Endothelial cell of umbilical vein (primary cell): ENCODE measurements around the gene SIAH1. TPM values are rescaled to one million over a fixed set of nuclear protein-coding genes. Genes with fewer than 3 reads are reported as not detected.

Experiments
- BruUV-seq: library from RNA; stranded (reverse); fragments of 400-500 nt; replicated peaks from 2 replicates; lab custom pipeline; 2021; lab: Mats Ljungman, UMichigan
- CTCF ChIA-PET: fragments of 300-600, 350-600 bp; sonication (Branson Sonifier 250); formaldehyde crosslinking; loops from one replicate; lab custom pipeline; 2021; ENCODE audit warnings: antibody characterized with exemption, inconsistent platforms; lab: Charles Lee
- POLR2A ChIA-PET: fragments of 300-600, 350-600 bp; sonication (Branson Sonifier 250); formaldehyde crosslinking; loops from one replicate; lab custom pipeline; 2021; ENCODE audit warnings: antibody characterized with exemption, inconsistent platforms; lab: Charles Lee
- DNase-seq: peaks from one replicate; pipeline ENCODE4 v3.0.0-alpha.2; 2011; ENCODE audit warnings: low read depth, low spot score
- FAIRE-seq: peaks from 2 replicates; lab custom pipeline; 2011; peaks lifted over from hg19 to GRCh38; lab: Jason Lieb, UNC
- H2AFZ ChIP-seq: 2 replicates; pipeline ENCODE4 v1.6.0; 2012; ENCODE audit warnings: low read depth, low read length, control low read depth, inconsistent platforms
- H3K27ac ChIP-seq: 2 replicates; pipeline ENCODE4 v1.5.1; 2011; ENCODE audit warnings: low read depth, mild to moderate bottlenecking, control low read depth, low read length, moderate library complexity; ENCODE audit not compliant: insufficient read depth
- H3K27me3 ChIP-seq, 2 experiments: 2 replicates each; pipeline versions ENCODE4 v1.6.0 to v1.6.1; 2011; ENCODE audit warnings: low read length in 2 of 2, mixed read lengths in 1 of 2; ENCODE audit not compliant: control insufficient read depth in 2 of 2, insufficient read depth in 2 of 2
- H3K36me3 ChIP-seq, 2 experiments: 2 replicates in 1 of 2; 3 replicates in 1 of 2; pipeline ENCODE4 v1.5.1; 2011; ENCODE audit warnings: low read length in 2 of 2, mild to moderate bottlenecking in 1 of 2, moderate library complexity in 1 of 2; ENCODE audit not compliant: control insufficient read depth in 2 of 2, insufficient read depth in 2 of 2; ENCODE audit errors: extremely low read depth in 1 of 2
- H3K4me1 ChIP-seq: 3 replicates; pipeline ENCODE4 v1.5.1; 2011; ENCODE audit warnings: mild to moderate bottlenecking, low read length; ENCODE audit not compliant: control insufficient read depth, insufficient read depth; ENCODE audit errors: extremely low read depth
- H3K4me2 ChIP-seq: 2 replicates; pipeline ENCODE4 v1.6.1; 2011; ENCODE audit warnings: low read length, control low read depth, mixed read lengths; ENCODE audit not compliant: insufficient read depth
- H3K4me3 ChIP-seq, 3 experiments: fragments of 200-600 bp in 1 of 3; sonication (generic), shearing (Covaris generic) in 1 of 3; replicated peaks in 1 of 3; 2 replicates each; pipeline ENCODE4 v1.5.1; 2011 to 2016; ENCODE audit warnings: control low read depth in 3 of 3, low read length in 3 of 3, mild to moderate bottlenecking in 2 of 3, inconsistent platforms in 1 of 3, low read depth in 1 of 3, moderate library complexity in 1 of 3; ENCODE audit not compliant: insufficient read depth in 1 of 3
- H3K79me2 ChIP-seq: 2 replicates; pipeline ENCODE4 v1.6.0; 2012; ENCODE audit warnings: low read length, inconsistent platforms; ENCODE audit not compliant: control insufficient read depth, insufficient read depth
- H3K9ac ChIP-seq: replicated peaks from 2 replicates; pipeline ENCODE3; 2011; ENCODE audit warnings: low read length, control low read depth; ENCODE audit not compliant: insufficient read depth; ENCODE audit errors: extremely low read depth
- H3K9me1 ChIP-seq: replicated peaks from 3 replicates; pipeline ENCODE4 v1.6.0; 2011; ENCODE audit warnings: mild to moderate bottlenecking, low read length; ENCODE audit not compliant: control insufficient read depth, insufficient read depth; ENCODE audit errors: extremely low read depth
- H3K9me3 ChIP-seq: replicated peaks from 2 replicates; pipeline ENCODE4 v1.5.1; 2012; ENCODE audit warnings: low read length, inconsistent platforms; ENCODE audit not compliant: control insufficient read depth, insufficient read depth
- H4K20me1 ChIP-seq: replicated peaks from 2 replicates; pipeline ENCODE3; 2011; ENCODE audit warnings: mild to moderate bottlenecking, low read length; ENCODE audit not compliant: control insufficient read depth, insufficient read depth; ENCODE audit errors: extremely low read depth
- EZH2 ChIP-seq: IDR thresholded peaks from 2 replicates; pipeline ENCODE4 v1.6.1; 2012; ENCODE audit warnings: borderline replicate concordance, low read depth, mild to moderate bottlenecking, moderate library complexity, low read length, inconsistent platforms; ENCODE audit not compliant: severe bottlenecking
- FOS ChIP-seq: IDR thresholded peaks from 2 replicates; pipeline ENCODE4 v1.6.1; 2011; ENCODE audit warnings: mild to moderate bottlenecking, low read length, moderate library complexity, borderline replicate concordance; ENCODE audit not compliant: insufficient read depth
- GATA2 ChIP-seq: IDR thresholded peaks from 2 replicates; pipeline ENCODE4 v1.7.0; 2011; ENCODE audit warnings: low read depth, mild to moderate bottlenecking, moderate library complexity, mixed read lengths, low read length; ENCODE audit not compliant: insufficient read length, insufficient read depth
- JUN ChIP-seq: IDR thresholded peaks from 2 replicates; pipeline ENCODE4 v1.6.1; 2011; ENCODE audit warnings: borderline replicate concordance, low read depth; ENCODE audit not compliant: insufficient read length, insufficient read depth
- MYC ChIP-seq: IDR thresholded peaks from one replicate; pipeline ENCODE4 v1.6.1; 2011; ENCODE audit warnings: mild to moderate bottlenecking, low read depth, low read length
- POLR2A ChIP-seq: IDR thresholded peaks from 2 replicates; pipeline ENCODE4 v1.6.1; 2012; ENCODE audit warnings: low read depth, mild to moderate bottlenecking, control low read depth, low read length
- POLR2AphosphoS5 ChIP-seq: IDR thresholded peaks from 2 replicates; pipeline ENCODE4 v1.6.1; 2012; ENCODE audit warnings: low read depth, mild to moderate bottlenecking, control low read depth, low read length, moderate library complexity; ENCODE audit not compliant: insufficient read depth
- dilution Hi-C: fragments of 300-500 bp; cut with MboI; formaldehyde crosslinking; loops from one replicate; pipeline ENCODE4 v1.15.0; 2019; ENCODE audit warnings: low sequenced_read_pairs; ENCODE audit not compliant: extremely low pct_ligation_motif_present
- intact Hi-C: fragments of 100-400 bp; cut with micrococcal nuclease; formaldehyde crosslinking; loops from one replicate; pipeline ENCODE4 v1.10.0; 2022
- polyA plus RNA-seq, 4 experiments: library from polyadenylated mRNA; depleted of rRNA in 3 of 4; stranded (reverse) in 3 of 4; unstranded in 1 of 4; fragments of >200 nt; gene quantifications; 2 replicates each; pipeline versions ENCODE4 v1.2.1 to v1.2.3, GENCODE V29; 2011 to 2012; ENCODE audit warnings: missing spikeins in 1 of 4
- total RNA-seq: library from RNA; stranded (reverse); gene quantifications from 2 replicates; pipeline ENCODE4 v1.2.3, GENCODE V29; 2021
- TF ChIP-seq, protein P1 (sequence below), 2 donors: IDR thresholded peaks; 1 replicate in 1 of 2; 2 replicates in 1 of 2; pipeline ENCODE4 v1.5.1; 2011; ENCODE audit warnings: low read length in 2 of 2, mild to moderate bottlenecking in 2 of 2, moderate library complexity in 2 of 2, control low read depth in 1 of 2, inconsistent platforms in 1 of 2, low read depth in 1 of 2; ENCODE audit not compliant: insufficient read depth in 1 of 2; ENCODE audit errors: extremely low read depth in 1 of 2
- TF ChIP-seq, protein P2 (sequence below): IDR thresholded peaks from 2 replicates; pipeline ENCODE4 v1.6.1; 2011; ENCODE audit not compliant: insufficient read depth, insufficient read length

Gene SIAH1
- total and polyA plus RNA-seq, 2 donors (not counting 3 experiments of a cell fraction or from before 2014, with no cell fraction given): 14.4 to 19.9 TPM

DNA sequence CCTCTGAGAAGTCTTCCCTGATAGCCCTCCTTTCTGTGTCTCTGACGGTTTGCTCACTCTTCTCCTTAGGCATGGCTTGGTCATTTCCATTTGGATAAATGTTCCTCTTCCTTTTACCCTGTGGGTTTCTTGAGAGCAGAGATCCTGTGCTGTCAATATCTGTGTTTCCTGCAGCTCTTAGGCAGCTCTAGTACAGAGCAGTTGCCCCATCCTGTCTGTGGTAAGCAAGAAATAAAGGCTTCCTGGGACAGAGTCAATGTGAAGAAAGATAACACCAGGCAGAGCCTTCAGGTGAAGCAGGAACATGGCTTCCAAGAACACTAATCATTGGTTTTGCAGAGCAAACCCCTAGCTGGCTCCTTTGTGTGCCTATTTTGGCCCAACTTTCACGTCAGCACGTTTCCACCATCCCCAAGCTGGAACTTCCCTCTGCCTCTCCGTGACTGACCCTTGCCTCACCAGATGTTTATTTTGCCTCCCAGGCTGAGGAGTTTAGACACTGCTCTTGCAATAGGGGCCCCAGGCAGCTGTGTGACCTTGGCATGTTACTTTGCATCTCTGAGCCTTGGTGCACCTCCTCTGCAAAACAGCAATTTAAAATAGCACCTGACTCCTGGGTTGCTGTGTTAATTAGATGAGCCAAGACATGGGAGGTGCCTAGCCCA lies 49.6 kb upstream of the SIAH1 start:
- BruUV-seq: no TSS peak
- Histone ChIP-seq H3K36me3 (no peaks in the 10 kb centered on the region), H3K9me1 (no peaks in the 10 kb centered on the region), H3K79me2 (no peaks in the 10 kb centered on the region), H2AFZ (no peak overlapping the region), H3K4me3 (no peak overlapping the region), H3K27me3 (no peaks in the 10 kb centered on the region), H3K9me3 (no peaks in the 10 kb centered on the region), H3K27ac (no peak overlapping the region), H4K20me1 (no peaks in the 10 kb centered on the region), H3K4me2 (no peak overlapping the region), H3K4me1 (no peaks in the 10 kb centered on the region), H3K9ac (no peak overlapping the region)
- intact Hi-C loops: no loop called here
- TF ChIP-seq, protein P1, sequence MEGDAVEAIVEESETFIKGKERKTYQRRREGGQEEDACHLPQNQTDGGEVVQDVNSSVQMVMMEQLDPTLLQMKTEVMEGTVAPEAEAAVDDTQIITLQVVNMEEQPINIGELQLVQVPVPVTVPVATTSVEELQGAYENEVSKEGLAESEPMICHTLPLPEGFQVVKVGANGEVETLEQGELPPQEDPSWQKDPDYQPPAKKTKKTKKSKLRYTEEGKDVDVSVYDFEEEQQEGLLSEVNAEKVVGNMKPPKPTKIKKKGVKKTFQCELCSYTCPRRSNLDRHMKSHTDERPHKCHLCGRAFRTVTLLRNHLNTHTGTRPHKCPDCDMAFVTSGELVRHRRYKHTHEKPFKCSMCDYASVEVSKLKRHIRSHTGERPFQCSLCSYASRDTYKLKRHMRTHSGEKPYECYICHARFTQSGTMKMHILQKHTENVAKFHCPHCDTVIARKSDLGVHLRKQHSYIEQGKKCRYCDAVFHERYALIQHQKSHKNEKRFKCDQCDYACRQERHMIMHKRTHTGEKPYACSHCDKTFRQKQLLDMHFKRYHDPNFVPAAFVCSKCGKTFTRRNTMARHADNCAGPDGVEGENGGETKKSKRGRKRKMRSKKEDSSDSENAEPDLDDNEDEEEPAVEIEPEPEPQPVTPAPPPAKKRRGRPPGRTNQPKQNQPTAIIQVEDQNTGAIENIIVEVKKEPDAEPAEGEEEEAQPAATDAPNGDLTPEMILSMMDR (IDR thresholded peaks at IDR 0.05; ENCODE audit: extremely low read depth in 1 of 2, insufficient read depth in 1 of 2, low read depth in 1 of 2, low read length in 2 of 2): no peak
- no peak for TF ChIP-seq POLR2A
- TF ChIP-seq GATA2: no peak
- TF ChIP-seq JUN: no peak
- TF ChIP-seq, protein P2, sequence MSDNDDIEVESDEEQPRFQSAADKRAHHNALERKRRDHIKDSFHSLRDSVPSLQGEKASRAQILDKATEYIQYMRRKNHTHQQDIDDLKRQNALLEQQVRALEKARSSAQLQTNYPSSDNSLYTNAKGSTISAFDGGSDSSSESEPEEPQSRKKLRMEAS: no peak
- TF ChIP-seq MYC: no peak
- no peak for TF ChIP-seq EZH2
- no peak for TF ChIP-seq POLR2AphosphoS5
- no peak for TF ChIP-seq FOS
- CTCF ChIA-PET: no interaction called here
- FAIRE-seq (no peak), DNase-seq (no peak)
- POLR2A ChIA-PET: no interaction called here
- dilution Hi-C loops: no loop called here
